Measurements from ENCODE around the gene LRBA.

The LRBA gene

DNA sequence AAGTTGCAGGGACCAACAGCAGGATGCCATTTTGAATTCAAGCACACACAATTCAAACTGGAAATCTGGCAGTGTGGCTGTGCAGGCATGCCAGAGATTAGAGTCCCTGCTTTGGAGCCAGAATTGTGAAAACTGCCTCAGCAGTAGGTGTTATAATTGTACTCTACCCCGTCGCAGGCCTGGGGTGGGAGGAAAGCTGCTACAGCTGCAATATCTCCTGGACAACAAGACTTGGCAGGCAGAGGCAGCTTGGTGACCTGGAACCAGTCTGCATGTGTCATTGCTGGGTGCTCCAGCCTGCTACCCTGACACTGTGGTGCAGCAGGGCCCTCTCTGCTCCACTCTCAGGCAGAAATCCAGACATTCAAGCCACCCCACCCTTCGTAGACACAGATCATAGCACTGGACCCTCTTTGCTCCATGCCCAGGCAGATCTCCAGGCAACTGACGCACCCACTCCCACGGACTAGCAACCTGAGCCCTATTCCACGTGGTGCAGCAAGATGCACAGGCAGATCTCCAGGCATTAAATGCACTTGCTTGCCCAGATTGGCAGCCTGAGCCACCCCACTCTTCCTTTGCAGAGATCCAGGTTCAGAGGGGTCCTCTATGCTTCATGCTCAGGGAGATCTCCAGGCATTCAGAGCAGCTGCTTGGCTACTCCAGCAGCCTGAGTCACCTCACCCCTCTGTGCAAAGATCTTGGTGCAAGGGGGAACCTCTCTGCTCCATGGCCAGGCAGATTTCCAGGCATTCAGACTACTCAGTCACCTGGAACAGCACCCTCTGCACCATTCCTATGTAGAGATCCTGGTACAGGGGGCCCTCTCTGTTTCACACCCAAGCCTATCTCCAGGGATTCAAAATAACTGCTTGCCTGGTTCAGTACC lies 140.5 kb downstream of the LRBA start:
- DNase-seq (ENCODE audit: low read depth) = no peak

GRCh38 chr4:150867148-150867547 lies 147.9 kb downstream of the LRBA start:
- peak; percentile 31 for DNase-seq (ENCODE audit: low read depth)

DNA sequence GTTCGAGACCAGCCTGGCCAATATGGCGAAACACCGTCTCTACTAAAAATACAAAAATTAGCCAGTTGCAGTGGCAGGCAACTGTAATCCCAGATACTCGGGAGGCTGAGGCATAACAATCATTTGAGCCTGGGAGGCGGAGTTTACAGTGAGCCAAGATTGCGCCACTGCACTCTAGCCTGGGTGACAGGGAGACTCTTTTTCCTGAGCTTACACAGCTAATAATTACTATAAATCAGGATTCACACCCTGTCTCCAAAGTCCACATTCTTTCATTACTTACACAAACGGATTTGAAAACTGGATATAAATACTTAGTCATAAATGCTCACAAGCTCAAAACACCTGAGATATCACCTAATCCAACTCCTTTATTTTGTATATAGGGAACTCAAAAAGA lies 151.6 kb downstream of the LRBA start:
- DNase-seq (ENCODE audit: low read depth) = no peak

DNA sequence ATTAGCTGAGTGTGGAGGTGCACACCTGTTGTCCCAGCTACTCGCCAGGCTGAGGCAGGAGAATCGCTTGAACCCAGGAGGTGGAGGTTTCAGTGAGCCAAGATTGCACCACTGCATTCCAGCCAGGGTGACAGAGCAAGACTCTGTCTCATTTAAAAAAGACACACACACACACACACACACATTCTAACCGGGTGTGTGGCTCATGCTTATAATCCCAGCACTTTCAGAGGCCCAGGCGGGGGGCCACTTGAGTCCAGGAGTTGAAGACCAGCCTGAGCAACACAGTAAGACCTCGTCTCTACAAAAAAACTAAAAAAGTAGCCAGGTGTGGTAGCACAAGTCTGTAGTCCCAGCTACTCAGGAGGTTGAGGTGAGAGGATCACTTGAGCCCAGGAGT lies 152.3 kb downstream of the LRBA start:
- DNase-seq (ENCODE audit: low read depth) = no peak

- DNase-seq (ENCODE audit: low read depth) = no peak
Observed at GRCh38 chr4:150859453-150859852, 155.6 kb downstream of the LRBA start.

DNA sequence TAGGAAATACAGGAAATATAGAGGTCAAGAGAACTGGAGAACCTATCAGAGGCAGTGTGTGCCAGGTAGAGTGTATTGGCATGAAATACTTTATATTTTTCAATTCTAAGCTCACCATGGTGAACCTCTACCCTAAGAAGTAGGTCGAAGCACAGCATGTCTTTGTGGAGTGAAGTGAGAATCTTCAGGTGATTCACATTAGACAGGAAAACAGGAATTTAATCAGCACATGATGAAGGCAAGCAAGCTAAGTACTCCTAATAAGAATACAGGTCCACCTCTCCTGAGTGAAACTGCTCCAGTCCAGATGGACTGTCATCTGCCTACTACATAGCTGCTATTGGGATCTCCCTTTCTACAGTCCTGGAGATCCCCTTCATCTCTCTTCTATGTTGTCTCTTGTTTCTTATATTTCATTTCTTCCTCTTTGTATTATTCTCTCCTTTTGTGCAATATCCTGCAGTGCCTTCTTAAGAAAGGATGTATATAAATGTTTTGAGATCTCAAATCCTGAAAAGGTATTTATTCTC lies 159.0 kb downstream of the LRBA start:
- no peak for DNase-seq (ENCODE audit: low read depth)

DNA sequence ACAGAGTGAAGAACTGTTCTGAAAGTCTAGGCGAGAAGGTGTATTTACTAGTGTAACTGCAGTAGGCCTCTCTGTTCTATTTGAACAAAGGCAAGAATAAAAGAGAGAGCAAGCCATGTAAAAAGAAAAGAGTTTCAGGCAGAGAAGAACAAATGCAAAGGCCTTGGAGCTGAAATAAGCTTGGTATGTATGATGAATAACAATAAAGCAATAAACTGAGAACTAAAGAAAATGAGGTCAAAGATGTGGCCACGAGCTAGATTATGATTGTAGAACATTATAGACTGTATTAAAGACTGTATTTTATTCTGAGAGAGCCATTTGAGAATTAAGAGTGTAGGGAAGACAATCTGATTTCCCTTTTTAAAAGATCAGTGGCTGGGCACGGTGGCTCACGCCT lies 160.5 kb downstream of the LRBA start:
- no peak for DNase-seq (ENCODE audit: low read depth)

GRCh38 chr4:150853882-150854281 lies 161.2 kb downstream of the LRBA start:
- DNase-seq (ENCODE audit: low read depth) = no peak

- peak; percentile 4 for DNase-seq (ENCODE audit: low read depth)
Observed at GRCh38 chr4:150852216-150852615, 162.9 kb downstream of the LRBA start.

GRCh38 chr4:150849016-150849415 lies 166.1 kb downstream of the LRBA start:
- DNase-seq (ENCODE audit: low read depth) = no peak

DNA sequence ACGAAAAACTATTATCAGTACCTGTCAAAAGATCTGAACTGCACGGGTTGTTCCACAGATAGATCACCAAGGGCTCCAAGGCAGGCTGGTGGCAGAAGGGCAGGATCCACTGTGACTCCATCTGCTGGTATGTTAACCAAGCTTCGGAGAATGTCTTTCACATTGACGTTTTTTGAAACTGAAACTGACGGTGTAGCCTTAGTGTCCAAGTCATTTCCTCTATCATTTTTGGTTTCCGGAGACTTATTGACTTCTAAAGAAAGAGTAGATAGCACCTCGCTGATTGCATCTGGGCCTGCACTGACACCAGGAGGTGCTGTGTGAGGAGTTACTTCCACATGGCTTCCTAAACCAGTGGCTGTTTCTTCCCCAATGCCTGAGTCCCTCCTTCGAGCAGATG lies 186.9 kb downstream of the LRBA start:
- no peak for DNase-seq (ENCODE audit: low read depth)

DNA sequence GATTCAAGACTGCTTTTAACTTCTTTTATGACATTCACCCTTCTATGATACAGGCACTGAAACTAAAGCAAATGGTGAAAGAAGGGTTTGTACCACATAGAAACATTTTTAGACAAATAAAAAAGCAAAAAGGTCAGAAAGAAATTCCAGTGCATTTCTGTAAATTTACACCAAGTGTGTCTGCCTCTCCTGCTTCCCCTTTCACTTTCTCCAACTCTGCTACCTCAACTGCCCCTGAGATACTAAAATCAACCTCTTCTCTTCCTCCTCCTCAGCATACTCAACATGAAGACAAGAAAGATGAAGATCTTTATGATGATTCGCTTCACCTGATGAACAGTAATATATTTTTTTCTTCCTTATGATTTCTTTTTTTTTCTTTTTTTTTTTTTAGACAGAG lies 187.9 kb downstream of the LRBA start:
- no peak for DNase-seq (ENCODE audit: low read depth)

GRCh38 chr4:150826306-150826705 lies 188.8 kb downstream of the LRBA start:
- no peak for DNase-seq (ENCODE audit: low read depth)

DNA sequence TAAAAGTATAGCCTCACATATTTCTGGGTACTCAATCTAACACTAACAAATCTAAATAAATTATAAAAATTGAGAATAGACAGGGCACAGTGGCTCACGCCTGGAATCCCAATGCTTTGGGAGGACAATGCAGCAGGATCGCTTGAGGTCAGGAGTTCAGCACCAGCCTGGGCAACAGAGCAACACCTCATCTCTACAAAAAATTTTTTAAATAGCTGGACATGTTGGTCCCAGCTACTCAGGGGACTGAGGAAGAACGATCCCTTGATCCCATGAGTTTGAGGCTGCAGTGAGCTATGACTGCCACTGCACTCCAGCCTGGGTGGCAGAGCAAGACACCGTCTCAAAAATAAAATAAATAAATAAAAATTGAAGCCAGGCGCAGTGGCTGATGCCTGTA lies 192.7 kb downstream of the LRBA start:
- no peak for DNase-seq (ENCODE audit: low read depth)

GRCh38 chr4:150821641-150822040 lies 193.4 kb downstream of the LRBA start:
- DNase-seq (ENCODE audit: low read depth) = no peak

DNA sequence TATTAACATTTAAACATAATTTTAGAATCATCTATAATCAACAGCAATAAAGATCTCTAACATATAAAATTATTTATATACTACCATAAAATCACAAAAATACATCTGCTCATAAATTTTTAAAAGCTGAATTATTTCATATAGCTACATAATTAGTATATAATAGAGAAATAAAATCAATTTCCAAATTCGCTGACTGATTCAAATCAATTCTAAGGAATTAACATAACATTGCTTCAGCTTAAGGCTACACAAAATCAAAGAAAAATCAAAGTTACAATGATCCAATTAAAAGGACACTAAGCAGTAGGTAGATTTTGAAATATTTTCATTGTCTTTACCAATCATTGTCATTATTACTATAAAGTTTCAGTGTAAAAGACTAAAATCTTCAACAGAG lies 194.7 kb downstream of the LRBA start:
- no peak for DNase-seq (ENCODE audit: low read depth)

DNA sequence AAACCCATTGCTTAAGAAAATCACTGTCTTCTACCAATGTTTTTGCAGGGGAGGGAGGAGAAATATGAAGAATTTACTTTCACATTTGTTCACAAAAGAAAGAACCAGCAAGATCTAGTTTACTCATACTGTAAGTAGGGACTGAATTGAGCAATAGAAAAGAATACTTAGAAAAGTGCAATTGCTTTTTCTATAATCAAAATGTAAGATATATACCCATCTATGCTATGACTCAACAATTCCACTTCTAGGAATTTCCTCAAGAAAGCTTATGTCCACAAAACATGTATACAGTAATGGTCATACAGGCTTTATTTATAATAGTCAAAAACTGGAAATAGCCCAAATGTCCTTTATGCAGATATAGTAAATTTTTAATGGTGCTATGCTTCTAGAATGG lies 196.4 kb downstream of the LRBA start:
- no peak for DNase-seq (ENCODE audit: low read depth)

- no peak for DNase-seq (ENCODE audit: low read depth)
Observed at GRCh38 chr4:150817804-150818528, 197.1 kb downstream of the LRBA start.

DNA sequence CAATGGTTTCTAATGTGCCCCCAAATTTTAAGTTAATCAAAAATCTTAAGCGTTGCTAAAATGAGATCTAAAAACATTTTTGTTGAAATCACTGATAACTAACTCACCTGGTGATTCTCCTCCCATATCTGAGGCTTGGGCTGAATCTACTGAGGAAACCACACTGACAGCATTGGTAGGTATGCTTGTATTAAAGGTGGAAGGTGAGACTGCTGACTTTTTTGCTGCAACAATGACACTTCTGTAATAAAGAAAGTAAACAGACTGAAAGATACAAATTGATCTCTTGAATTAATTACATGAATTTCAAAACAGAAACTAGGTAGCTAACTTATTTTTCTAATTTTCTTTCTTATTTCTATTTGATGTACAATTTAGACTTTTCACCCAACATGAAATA lies 198.1 kb downstream of the LRBA start:
- no peak for DNase-seq (ENCODE audit: low read depth)

- DNase-seq (ENCODE audit: low read depth) = no peak
Observed at GRCh38 chr4:150816491-150816890, 198.6 kb downstream of the LRBA start.

GRCh38 chr4:150814873-150815272 lies 200.2 kb downstream of the LRBA start:
- DNase-seq (ENCODE audit: low read depth) = no peak

DNA sequence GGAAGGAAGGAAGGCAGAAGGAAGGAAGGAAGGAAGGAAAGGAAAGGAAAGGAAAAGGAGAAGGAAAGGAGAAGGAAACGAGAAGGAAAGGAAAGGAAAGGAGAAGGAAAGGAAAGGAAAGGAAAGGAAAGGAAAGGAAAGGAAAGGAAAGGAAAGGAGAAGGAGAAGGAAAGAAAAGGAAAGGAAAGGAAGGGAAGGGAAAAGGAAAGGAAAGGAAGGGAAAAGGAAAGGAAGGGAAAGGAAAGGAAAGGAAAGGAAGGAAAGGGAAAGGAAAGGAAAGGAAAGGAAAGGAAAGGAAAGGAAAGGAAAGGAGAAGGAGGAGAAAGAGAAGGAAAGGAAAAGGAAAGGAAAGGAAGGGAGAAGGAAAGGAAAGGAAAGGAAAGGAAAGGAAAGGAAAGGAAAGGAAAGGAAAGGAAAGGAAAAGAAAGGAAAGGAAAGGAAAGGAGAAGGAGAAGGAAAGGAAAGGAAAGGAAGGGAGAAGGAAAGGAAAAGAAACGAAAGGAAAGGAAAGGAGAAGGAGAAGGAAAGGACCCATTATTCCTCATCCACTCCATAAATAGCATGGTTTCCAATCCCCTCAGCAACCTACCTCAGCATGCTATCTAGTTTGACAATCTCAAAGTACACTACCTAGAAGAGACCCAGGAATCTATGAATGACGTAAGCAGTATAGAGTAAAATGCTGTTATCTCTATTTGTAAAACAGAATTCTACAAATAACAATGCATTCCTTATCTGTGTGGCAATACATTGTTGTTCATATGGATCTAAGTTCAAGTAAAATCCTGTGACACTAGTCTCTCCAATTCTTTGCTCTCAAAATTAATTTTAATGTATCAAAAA lies 209.7 kb downstream of the LRBA start:
- DNase-seq (ENCODE audit: low read depth) = no peak

Measured in GM04503 (cell line).